Stimulated activated CD4-positive, alpha-beta T cell treated with anti-CD3 and anti-CD28 coated beads, Interleukin-15, amount 100 ng/mL, for 1 hour (primary cell): Measurements from ENCODE around the gene RNF217.
"Not testable (repeated sequence)": the region's sequence is repeated elsewhere in the genome, so short reads cannot be mapped to it uniquely, and the experiment has no call there.

Experiments
- DNase-seq, 2 donors: peaks; one replicate each; pipeline ENCODE4 v3.0.0-alpha.2; 2020; ENCODE audit warnings: low read depth in 1 of 2, low spot score in 1 of 2

RNF217 gene

GRCh38 chr6:124962639-124963415 is 590 bp downstream of the RNF217 start:
- no peak for DNase-seq

- no peak for DNase-seq
These were observed 1.2 kb downstream of the RNF217 start for GRCh38 chr6:124963416-124963785.

DNA sequence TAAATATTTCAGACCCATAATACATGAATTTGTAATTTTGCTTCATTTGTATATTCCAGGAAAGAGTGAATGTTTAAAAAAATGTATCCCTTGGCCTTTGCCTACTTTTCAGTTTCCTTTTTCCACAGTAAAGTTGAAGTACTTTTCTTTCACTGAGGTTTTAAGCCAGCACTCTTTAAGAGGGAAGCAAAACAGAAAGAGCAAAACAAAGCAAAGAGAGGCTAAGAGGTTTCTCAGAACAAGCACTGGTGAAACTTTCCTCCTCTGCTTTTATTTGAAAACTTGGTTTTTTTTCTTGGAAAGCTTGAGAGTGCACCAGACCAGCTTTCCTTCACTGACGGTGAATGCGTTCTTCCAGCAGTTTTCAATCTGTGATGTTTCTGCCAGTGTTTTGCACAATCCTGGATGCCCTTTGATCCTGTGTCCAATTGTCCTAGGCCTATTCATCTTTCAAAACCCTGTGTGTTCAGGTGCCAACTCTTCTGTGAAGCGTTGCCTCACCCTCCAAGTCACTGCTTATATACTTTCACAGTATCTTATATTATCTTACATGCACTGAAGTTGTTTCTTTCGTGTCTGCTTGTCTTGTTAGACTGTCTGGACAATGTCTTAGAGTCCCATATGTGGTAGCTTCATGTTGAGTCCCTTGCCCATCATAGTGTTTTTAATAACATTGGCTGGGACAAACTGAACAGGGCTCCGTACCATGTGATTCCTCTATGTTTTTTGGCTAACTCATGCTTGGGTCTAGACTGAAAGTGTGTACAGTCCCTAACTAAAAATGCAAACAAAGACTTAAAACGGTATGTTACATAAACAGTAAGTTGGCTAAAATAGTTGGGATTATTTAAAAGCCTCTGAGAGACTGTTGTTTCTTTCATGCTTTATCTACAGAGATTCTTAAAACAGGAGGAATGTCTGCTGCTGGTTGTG is 1.9 kb downstream of the RNF217 start:
- DNase-seq, result no peak

GRCh38 chr6:124964764-124965105 is 2.5 kb downstream of the RNF217 start:
- DNase-seq, result no peak

DNA sequence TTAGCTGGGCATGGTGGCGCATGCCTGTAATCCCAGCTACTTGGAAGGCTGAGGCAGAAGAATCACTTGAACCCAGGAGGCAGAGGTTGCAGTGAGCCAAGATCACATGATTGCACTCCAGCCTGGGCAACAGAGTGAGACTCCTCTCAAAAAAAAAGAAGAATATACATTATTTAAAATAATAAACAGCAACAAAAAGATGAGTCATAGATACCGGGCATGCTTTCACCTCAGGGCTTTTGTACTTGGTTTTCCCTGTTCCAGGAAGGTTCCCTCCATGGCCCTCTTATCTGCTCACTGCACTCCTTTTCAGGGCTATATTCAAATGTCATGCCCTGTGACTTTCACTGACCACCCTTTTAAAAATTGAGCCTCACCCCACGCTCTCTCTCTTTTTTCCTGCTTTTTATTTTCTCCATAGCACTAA is 3.2 kb downstream of the RNF217 start:
- DNase-seq, result not testable (repeated sequence)

- no peak for DNase-seq
These were observed 5.2 kb downstream of the RNF217 start for GRCh38 chr6:124967444-124967843.

GRCh38 chr6:124968401-124968800 is 6.2 kb downstream of the RNF217 start:
- no peak for DNase-seq

GRCh38 chr6:124970243-124970642 is 8.0 kb downstream of the RNF217 start:
- no peak for DNase-seq

- no peak for DNase-seq
These were observed 8.5 kb downstream of the RNF217 start for GRCh38 chr6:124970763-124971162.

DNA sequence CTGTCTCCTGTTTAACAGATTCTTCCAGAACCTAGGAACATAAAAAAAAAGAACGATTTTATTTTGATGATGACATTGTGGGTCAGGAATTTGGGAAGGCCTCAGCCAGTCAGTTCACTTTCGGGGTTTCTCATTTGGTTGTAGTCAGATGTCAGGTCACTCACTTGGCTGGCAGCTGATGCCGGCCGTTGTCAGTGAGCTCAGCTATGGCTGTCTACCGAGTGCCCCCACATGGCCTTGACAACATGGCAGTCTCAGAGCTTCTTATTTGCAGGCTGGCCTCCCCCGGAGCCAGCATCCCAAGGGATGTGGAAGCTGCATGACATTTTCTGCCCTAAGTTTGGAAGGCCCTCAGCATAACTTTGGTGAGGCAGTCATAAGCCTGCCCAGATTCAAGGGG is 11.5 kb downstream of the RNF217 start:
- no peak for DNase-seq

- DNase-seq, result no peak
These were observed 12.6 kb downstream of the RNF217 start for GRCh38 chr6:124974771-124975377.

DNA sequence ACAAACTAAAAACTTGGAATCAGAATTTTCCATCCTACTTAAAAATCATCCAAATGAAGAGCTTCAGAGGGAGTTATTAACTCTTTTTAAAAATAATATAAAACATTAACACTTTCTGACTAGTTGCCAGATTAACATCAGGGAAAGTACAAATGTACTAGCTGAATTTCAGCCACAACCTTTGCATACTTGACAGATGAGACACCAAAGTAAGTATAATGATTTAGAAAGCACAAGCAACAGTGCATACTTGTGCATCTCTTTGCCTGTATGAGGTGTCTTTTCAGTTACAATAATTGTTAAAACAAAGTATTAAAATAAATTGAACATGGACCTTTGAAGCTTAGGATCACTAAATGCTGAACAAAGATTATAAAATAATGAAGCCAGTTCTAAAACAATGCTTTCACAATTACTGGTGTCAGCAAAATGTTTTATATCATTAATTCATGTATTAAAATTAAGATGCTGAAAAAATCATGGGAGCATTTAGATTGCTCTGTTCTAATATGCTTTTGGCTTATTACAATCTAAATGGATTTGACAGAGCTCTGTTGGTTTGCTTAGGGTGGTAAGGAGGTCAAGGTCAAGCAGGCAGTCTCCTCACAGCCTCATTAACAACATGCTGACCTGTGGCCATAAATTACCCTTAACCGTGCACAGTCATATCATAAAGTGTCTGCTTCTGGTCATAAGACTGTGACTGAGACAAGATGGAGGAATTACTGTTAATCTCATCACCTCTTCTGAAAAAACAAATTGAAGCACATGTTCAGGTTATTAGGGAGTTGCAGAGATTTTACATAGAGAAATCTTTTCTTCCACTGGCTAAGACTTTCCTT is 15.1 kb downstream of the RNF217 start:
- no peak for DNase-seq

- no peak for DNase-seq
These were observed 16.4 kb downstream of the RNF217 start for GRCh38 chr6:124978451-124979293.

DNA sequence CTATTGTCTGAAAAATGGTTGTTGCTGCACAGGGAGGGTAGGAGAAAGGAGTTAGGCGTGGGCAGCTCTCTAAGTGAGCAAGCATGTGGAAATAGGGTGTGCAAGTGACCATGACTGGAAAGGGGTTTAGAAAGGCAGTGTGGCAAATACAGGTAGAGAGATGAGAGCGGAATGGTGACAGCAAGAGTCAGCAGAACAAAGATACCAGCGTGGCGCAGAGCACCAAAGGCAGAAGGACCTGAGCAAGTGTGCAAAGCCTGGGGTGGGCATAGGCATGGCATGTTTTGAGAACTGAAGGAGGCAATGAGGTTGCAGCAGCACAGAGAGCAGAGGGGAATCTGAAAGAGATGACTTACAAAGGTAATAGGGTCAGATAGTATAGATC is 17.0 kb downstream of the RNF217 start:
- no peak for DNase-seq

DNA sequence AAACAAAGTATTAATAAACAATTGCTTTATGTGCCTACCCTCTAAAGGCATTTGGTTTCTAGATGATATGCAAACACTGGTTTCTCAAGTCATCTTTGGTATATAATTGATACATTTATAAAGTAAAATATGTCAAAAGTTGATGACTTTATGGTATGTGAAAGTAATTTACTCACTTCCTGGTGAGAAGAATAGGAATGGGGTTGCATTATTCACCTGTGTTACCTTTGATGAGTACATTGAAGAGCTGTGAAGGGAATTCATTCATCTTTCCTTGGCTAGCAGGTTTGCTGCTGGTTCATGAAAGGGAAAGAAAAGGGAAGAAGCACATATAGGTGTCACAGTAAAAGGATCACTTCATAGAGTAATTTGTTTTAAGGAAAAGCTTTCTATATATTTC is 20.4 kb downstream of the RNF217 start:
- no peak for DNase-seq

GRCh38 chr6:124983383-124984083 is 21.3 kb downstream of the RNF217 start:
- DNase-seq, result no peak

DNA sequence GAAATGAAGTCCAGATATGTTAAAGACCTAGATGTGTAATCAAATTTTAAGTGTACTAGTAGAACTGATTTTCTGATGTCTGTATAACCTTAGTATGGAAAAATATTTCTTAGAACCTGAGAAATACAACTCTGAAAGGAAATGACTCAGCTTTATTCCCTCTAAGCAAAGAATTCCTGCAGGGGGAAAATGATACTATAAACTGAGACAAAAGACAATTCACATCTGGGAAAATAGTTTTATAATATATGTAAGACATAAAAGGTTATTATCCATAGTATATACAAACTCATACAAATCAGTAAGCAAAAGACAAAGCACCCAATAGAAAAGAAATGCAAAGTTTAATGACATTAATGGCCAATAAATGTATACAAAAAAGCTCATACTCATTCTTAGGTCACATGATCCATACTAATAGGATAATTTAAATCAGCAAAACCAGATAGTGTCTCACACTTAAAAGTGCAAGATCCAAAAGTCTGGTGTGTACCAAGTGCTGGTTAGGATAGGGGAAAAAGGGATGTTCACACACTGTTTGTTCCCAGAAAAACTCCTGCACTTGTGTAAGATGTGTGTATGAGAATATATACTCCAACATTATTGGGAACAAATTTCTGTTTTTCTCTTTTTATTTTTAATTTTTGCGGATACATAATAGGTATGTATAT is 22.6 kb downstream of the RNF217 start:
- no peak for DNase-seq

DNA sequence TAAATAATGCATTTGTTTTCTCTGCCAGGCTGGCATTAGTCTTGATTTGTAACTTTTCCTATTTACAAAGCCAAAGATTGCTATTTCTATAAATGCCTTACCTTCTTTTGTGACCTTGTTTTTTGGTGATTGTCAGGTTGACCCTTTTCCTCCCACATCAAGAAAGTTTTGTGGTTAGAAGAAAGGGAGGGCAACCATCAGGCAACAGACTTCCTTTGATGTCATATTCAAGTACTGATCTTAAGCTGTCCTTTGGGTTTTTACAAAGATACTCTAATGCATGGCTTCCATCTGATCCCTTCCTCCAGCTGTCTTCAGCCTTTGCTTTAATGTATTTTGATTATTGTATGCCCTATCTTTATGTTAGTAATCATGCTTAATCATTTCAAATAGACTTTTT is 23.9 kb downstream of the RNF217 start:
- DNase-seq, result no peak

GRCh38 chr6:124987291-124987690 is 25.1 kb downstream of the RNF217 start:
- DNase-seq, result no peak
